ENCODE data around the gene HPSE. TPM values are rescaled to one million over a fixed set of nuclear protein-coding genes. Genes with fewer than 3 reads are reported as not detected.

The HPSE gene
- total and polyA plus RNA-seq, 2 donors (not counting 3 experiments of a cell fraction or from before 2014, with no cell fraction given), result 3.5 to 7.0 TPM

DNA sequence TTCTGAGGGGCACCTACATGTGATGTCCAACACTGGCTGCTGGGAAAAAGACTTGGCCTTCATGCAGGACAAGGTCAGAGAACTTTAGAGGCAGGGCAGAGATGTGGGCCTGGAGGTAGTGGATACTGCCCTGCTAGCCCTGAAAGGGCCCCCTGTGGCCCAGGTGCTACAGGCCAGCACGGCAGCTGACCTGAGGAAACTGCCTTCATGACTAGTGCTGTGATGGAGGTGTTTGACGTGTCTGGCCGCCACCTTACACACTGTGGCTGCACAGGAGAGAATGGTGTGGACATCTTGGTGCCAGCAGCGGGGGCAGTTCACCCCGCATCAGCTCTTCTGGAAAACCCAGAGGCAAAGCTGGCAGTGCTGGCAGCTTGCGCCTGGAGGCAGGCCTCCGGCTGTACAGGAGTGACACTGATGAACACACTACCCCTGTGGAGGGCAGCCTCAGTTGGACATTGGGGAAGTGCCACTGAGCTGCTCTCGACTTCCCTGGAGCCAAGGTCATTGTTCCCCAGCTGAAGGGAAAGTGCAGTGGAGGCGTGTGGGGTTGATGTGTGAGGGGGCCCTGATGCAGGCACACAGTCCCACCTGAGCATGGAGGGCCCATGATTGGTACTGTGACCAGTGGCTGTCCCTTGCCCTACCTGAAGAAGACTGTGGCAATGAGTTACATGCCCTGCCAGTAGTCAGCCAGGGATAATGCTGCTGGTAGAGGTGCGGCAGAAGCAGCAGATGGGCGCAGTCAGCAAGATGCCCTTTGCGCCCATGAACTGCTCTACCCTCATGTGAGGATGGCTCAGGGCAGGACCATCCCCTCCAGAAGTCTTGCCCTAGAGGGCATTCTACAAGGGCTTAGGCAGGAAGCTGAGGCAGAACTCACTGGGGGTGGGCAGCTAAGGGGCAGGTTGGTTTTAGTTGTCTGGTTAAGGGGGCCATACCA is 87.0 kb downstream of the HPSE start:
- no peak for TF ChIP-seq POLR2AphosphoS5 (IDR thresholded peaks at IDR 0.05; ENCODE audit: insufficient read depth, low read depth, low read length)
- TF ChIP-seq, protein P1, sequence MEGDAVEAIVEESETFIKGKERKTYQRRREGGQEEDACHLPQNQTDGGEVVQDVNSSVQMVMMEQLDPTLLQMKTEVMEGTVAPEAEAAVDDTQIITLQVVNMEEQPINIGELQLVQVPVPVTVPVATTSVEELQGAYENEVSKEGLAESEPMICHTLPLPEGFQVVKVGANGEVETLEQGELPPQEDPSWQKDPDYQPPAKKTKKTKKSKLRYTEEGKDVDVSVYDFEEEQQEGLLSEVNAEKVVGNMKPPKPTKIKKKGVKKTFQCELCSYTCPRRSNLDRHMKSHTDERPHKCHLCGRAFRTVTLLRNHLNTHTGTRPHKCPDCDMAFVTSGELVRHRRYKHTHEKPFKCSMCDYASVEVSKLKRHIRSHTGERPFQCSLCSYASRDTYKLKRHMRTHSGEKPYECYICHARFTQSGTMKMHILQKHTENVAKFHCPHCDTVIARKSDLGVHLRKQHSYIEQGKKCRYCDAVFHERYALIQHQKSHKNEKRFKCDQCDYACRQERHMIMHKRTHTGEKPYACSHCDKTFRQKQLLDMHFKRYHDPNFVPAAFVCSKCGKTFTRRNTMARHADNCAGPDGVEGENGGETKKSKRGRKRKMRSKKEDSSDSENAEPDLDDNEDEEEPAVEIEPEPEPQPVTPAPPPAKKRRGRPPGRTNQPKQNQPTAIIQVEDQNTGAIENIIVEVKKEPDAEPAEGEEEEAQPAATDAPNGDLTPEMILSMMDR (IDR thresholded peaks at IDR 0.05; ENCODE audit: extremely low read depth in 1 of 2, insufficient read depth in 1 of 2, low read depth in 1 of 2, low read length in 2 of 2), result no peak
- no peak for TF ChIP-seq EZH2 (IDR thresholded peaks at IDR 0.05; ENCODE audit: borderline replicate concordance, low read depth, low read length, severe bottlenecking)
- no peak for TF ChIP-seq POLR2A (IDR thresholded peaks at IDR 0.05; ENCODE audit: low read depth, low read length)
- TF ChIP-seq MYC (IDR thresholded peaks at IDR 0.05; ENCODE audit: low read depth, low read length), result no peak
- no peak for TF ChIP-seq GATA2 (IDR thresholded peaks at IDR 0.05; ENCODE audit: insufficient read depth, insufficient read length, low read depth, low read length)
- TF ChIP-seq, protein P2, sequence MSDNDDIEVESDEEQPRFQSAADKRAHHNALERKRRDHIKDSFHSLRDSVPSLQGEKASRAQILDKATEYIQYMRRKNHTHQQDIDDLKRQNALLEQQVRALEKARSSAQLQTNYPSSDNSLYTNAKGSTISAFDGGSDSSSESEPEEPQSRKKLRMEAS (IDR thresholded peaks at IDR 0.05; ENCODE audit: insufficient read depth, insufficient read length), result no peak
- no peak for TF ChIP-seq FOS (IDR thresholded peaks at IDR 0.05; ENCODE audit: borderline replicate concordance, insufficient read depth, low read length)
- no peak for TF ChIP-seq JUN (IDR thresholded peaks at IDR 0.05; ENCODE audit: borderline replicate concordance, insufficient read depth, insufficient read length, low read depth)
- Histone ChIP-seq H3K9me3 (replicated peaks; ENCODE audit: control insufficient read depth, insufficient read depth, low read length) (no peaks in the 10 kb centered on the region), H3K9me1 (replicated peaks; ENCODE audit: control insufficient read depth, extremely low read depth, insufficient read depth, low read length) (no peaks in the 10 kb centered on the region), H3K27ac (ENCODE audit: insufficient read depth, low read depth, low read length) (no peak overlapping the region), H3K36me3 (ENCODE audit: control insufficient read depth in 2 of 2, extremely low read depth in 1 of 2, insufficient read depth in 2 of 2, low read length in 2 of 2) (no peaks in the 10 kb centered on the region), H3K27me3 (ENCODE audit: control insufficient read depth in 2 of 2, insufficient read depth in 2 of 2, low read length in 2 of 2) (no peaks in the 10 kb centered on the region), H3K4me3 (replicated peaks in 1 of 3; ENCODE audit: insufficient read depth in 1 of 3, low read depth in 1 of 3, low read length in 3 of 3) (no peak overlapping the region), H3K79me2 (ENCODE audit: control insufficient read depth, insufficient read depth, low read length) (no peaks in the 10 kb centered on the region), H3K4me2 (ENCODE audit: insufficient read depth, low read length) (no peak overlapping the region), H3K4me1 (ENCODE audit: control insufficient read depth, extremely low read depth, insufficient read depth, low read length) (no peaks in the 10 kb centered on the region), H3K9ac (replicated peaks; ENCODE audit: extremely low read depth, insufficient read depth, low read length) (no peak overlapping the region), H4K20me1 (replicated peaks; ENCODE audit: control insufficient read depth, extremely low read depth, insufficient read depth, low read length) (no peaks in the 10 kb centered on the region), H2AFZ (ENCODE audit: low read depth, low read length) (no peak overlapping the region)
- BruUV-seq (replicated peaks), result no TSS peak
- DNase-seq (ENCODE audit: low read depth, low spot score), result no peak
- POLR2A ChIA-PET, result interaction anchor here (1.0 kb wide), 1 partner anchor 181 kb away, joined by 3 read pairs; no protein-coding TSS in a partner anchor
- dilution Hi-C loops (cut with MboI; ENCODE audit: extremely low pct_ligation_motif_present, low sequenced_read_pairs) (no loop called here), intact Hi-C loops (cut with micrococcal nuclease) (no loop called here)
- CTCF ChIA-PET, result interaction anchor here (1.1 kb wide), 1 partner anchor 34 kb away, joined by 3 read pairs; no protein-coding TSS in a partner anchor
- no peak for FAIRE-seq

Small RNAs within 50 kb of the gene (small RNA-seq; reads per million reads assigned to genes)
- not detected for gene AC114781.5 (ENCODE audit: insufficient read depth, insufficient read length, low read depth, low replicate concordance)

Other genes with a start within 250 kb of the HPSE start
- gene PLAC8, start 220.1 kb downstream of the HPSE start, total RNA-seq, result 5.7 and 12.1 TPM in 2 replicates
- gene PLAC8, start 220.1 kb downstream of the HPSE start, polyA plus RNA-seq, result 4.1 and 4.9 TPM in 2 replicates
- 26.4 and 28.0 TPM in 2 replicates for gene COQ2, start 50.0 kb downstream of the HPSE start, total RNA-seq
- 20.5 and 25.5 TPM in 2 replicates for gene COQ2, start 50.0 kb downstream of the HPSE start, polyA plus RNA-seq
- 11.0 and 11.1 TPM in 2 replicates for gene HELQ, start 121.0 kb upstream of the HPSE start, total RNA-seq
- gene HELQ, start 121.0 kb upstream of the HPSE start, polyA plus RNA-seq, result 6.9 and 8.7 TPM in 2 replicates
- 58.4 and 64.8 TPM in 2 replicates for gene MRPS18C, start 121.2 kb upstream of the HPSE start, total RNA-seq
- gene MRPS18C, start 121.2 kb upstream of the HPSE start, polyA plus RNA-seq, result 14.0 and 22.2 TPM in 2 replicates
- 14.0 and 16.7 TPM in 2 replicates for gene ABRAXAS1, start 150.3 kb upstream of the HPSE start, total RNA-seq
- 4.4 and 5.5 TPM in 2 replicates for gene ABRAXAS1, start 150.3 kb upstream of the HPSE start, polyA plus RNA-seq
- 2.1 and 3.1 TPM in 2 replicates for gene GPAT3, start 201.3 kb upstream of the HPSE start, total RNA-seq
- gene GPAT3, start 201.3 kb upstream of the HPSE start, polyA plus RNA-seq, result 0.21 and 0.36 TPM in 2 replicates